Tibial artery (tissue), 4 donors: ENCODE measurements around the gene FRK.

Experiments
- DNase-seq, 2 donors: peaks; one replicate each; pipeline ENCODE4 v3.0.0-alpha.2; 2019
- H3K27ac ChIP-seq, 2 donors: fragments of 200-600 bp; sonication (generic) in 1 of 2; 1 replicate in 1 of 2; 2 replicates in 1 of 2; pipeline ENCODE4 v1.5.1; 2018 to 2019; ENCODE audit warnings: mild to moderate bottlenecking in 1 of 2
- H3K27me3 ChIP-seq, 2 donors: fragments of 200-600 bp; sonication (generic) in 1 of 2; one replicate each; pipeline versions ENCODE4 v1.5.1 to v1.6.0; 2016 to 2019
- H3K36me3 ChIP-seq, 3 donors: fragments of 200-600 bp; sonication (generic) in 2 of 3; one replicate each; pipeline ENCODE4 v1.5.1; 2016 to 2019; ENCODE audit warnings: mild to moderate bottlenecking in 2 of 3
- H3K4me1 ChIP-seq, 4 donors: fragments of 200-600 bp; sonication (generic) in 2 of 4; 1 replicate in 3 of 4; 2 replicates in 1 of 4; pipeline ENCODE4 v1.5.1; 2016 to 2019
- H3K4me3 ChIP-seq, 2 donors: fragments of 200-600 bp; sonication (generic) in 1 of 2; 1 replicate in 1 of 2; 2 replicates in 1 of 2; pipeline ENCODE4 v1.5.1; 2018 to 2019; ENCODE audit warnings: mild to moderate bottlenecking in 2 of 2
- H3K9me3 ChIP-seq, 3 donors: fragments of 200-600 bp; sonication (generic) in 1 of 3; one replicate each; pipeline ENCODE4 v1.5.1; 2016 to 2019
- CTCF ChIP-seq, 2 experiments: fragments of 200-600 bp in 1 of 2; fragments of 450-650 bp in 1 of 2; IDR thresholded peaks; one replicate each; pipeline ENCODE4 v1.5.1; 2017 to 2019; ENCODE audit warnings: antibody characterized with exemption in 2 of 2, mild to moderate bottlenecking in 1 of 2, moderate library complexity in 1 of 2
- intact Hi-C: fragments of 100-400 bp; cut with DNase I; formaldehyde crosslinking; loops from one replicate; pipeline ENCODE4 v1.15.0; 2023; ENCODE audit warnings: low total_unique reads

FRK gene

GRCh38 chr6:116087437-116088027 is 26.8 kb upstream of the FRK start:
- Histone ChIP-seq H3K4me3 (no peak overlapping the region), H3K9me3 (no peaks in the 10 kb centered on the region)
- TF ChIP-seq CTCF (IDR thresholded peaks at IDR 0.05), result no peak

GRCh38 chr6:116084284-116084683 is 23.6 kb upstream of the FRK start:
- no peak overlapping the region for H3K4me3 ChIP-seq
- H3K36me3 ChIP-seq, result no peaks in the 10 kb centered on the region
- H3K27ac ChIP-seq, result peak overlapping the region; percentile 18 to 84
- intact Hi-C loops, result no loop called here
- peaks cover 0 to 43% (median 14%) of the 10 kb centered on the region in 4 donors for H3K4me1 ChIP-seq
- no peaks in the 10 kb centered on the region for H3K9me3 ChIP-seq
- H3K27me3 ChIP-seq, result no peaks in the 10 kb centered on the region
- no peak for DNase-seq
- no peak for TF ChIP-seq CTCF (IDR thresholded peaks at IDR 0.05)

More at GRCh38 chr6:116087437-116088027, 26.8 kb upstream of the FRK start:
- no peaks in the 10 kb centered on the region for H3K36me3 ChIP-seq
- H3K27ac ChIP-seq, result peak overlapping the region; percentile 72 to 84
- DNase-seq, result no peak
- peaks cover 0 to 44% (median 14%) of the 10 kb centered on the region in 4 donors for H3K4me1 ChIP-seq
- H3K27me3 ChIP-seq, result no peaks in the 10 kb centered on the region
- intact Hi-C loops, result no loop called here

- H3K27ac ChIP-seq, result no peak overlapping the region
- no peak for DNase-seq
- no peaks in the 10 kb centered on the region for H3K9me3 ChIP-seq
- H3K4me3 ChIP-seq, result no peak overlapping the region
- H3K36me3 ChIP-seq, result no peaks in the 10 kb centered on the region
- intact Hi-C loops, result no loop called here
- H3K27me3 ChIP-seq, result no peaks in the 10 kb centered on the region
- no peak for TF ChIP-seq CTCF (IDR thresholded peaks at IDR 0.05)
- peaks cover 0 to 31% (median 14%) of the 10 kb centered on the region in 4 donors for H3K4me1 ChIP-seq
Measured at GRCh38 chr6:116083052-116083451, 22.4 kb upstream of the FRK start.

- Histone ChIP-seq H3K36me3 (no peaks in the 10 kb centered on the region), H3K4me1 (peaks cover 0 to 13% (median 1%) of the 10 kb centered on the region in 4 donors), H3K27ac (no peak overlapping the region), H3K27me3 (no peaks in the 10 kb centered on the region), H3K4me3 (no peak overlapping the region), H3K9me3 (no peaks in the 10 kb centered on the region)
- intact Hi-C loops, result no loop called here
- no peak for TF ChIP-seq CTCF (IDR thresholded peaks at IDR 0.05)
- no peak for DNase-seq
Measured at GRCh38 chr6:116078945-116079344, 18.3 kb upstream of the FRK start.

GRCh38 chr6:116078522-116078921 is 17.8 kb upstream of the FRK start:
- H3K4me3 ChIP-seq, result no peak overlapping the region
- H3K9me3 ChIP-seq, result no peaks in the 10 kb centered on the region
- H3K4me1 ChIP-seq, result peaks cover 0 to 17% (median 1%) of the 10 kb centered on the region in 4 donors
- no peak for TF ChIP-seq CTCF (IDR thresholded peaks at IDR 0.05)
- DNase-seq, result no peak
- intact Hi-C loops, result no loop called here
- no peak overlapping the region for H3K27ac ChIP-seq
- H3K27me3 ChIP-seq, result no peaks in the 10 kb centered on the region
- no peaks in the 10 kb centered on the region for H3K36me3 ChIP-seq
